COR-L47 (cell line): ENCODE results near the gene ZNF74.

Experiments
- DNase-seq: peaks from one replicate; lab custom pipeline; 2025; lab: John Stamatoyannopoulos, UW

Gene ZNF74

DNA sequence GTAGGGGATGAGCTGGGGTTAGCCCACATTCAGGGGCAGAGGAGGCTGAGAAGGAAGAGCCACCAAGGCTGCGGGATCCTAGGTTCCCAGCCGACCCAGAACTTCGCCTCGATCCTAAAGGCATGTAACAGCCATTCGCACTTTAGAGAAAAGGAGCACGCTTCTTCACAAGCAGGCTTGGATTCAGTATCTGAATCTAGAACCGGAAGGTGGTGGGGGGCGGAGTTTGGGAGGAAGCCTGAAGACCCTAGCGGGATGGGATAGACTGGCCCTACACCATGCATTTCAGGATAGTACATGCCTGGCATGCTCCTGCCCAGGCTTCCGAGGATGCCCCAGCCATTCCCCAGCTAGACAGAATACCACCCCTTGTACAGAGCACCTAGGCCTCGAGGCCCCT lies 39.2 kb downstream of the ZNF74 start:
- no peak for DNase-seq

GRCh38 chr22:20433686-20434241 lies 39.8 kb downstream of the ZNF74 start:
- no peak for DNase-seq

- no peak for DNase-seq
These were observed 40.4 kb downstream of the ZNF74 start for GRCh38 chr22:20434264-20434751.

DNA sequence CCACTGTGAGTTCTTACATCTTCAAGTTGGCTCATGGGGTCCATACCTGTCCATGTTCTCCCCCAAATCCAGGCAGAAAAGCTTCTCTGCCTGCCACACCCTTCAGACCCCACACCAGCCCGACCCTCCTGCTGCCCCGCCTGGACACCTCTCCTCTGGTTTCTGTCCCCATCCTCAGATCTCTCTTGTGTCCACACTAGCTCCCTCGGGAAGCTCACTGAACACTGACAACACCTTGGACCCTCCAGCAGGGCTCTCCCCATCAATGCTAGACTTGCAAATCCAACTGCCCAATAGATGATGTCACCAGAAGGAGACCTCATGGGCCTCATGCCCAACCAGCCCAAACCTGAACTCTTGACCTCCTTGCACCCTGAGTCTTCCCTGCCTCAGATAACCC lies 40.8 kb downstream of the ZNF74 start:
- no peak for DNase-seq

GRCh38 chr22:20435436-20436306 lies 41.7 kb downstream of the ZNF74 start:
- DNase-seq, result no peak

GRCh38 chr22:20436307-20436767 lies 42.4 kb downstream of the ZNF74 start:
- DNase-seq, result no peak

DNA sequence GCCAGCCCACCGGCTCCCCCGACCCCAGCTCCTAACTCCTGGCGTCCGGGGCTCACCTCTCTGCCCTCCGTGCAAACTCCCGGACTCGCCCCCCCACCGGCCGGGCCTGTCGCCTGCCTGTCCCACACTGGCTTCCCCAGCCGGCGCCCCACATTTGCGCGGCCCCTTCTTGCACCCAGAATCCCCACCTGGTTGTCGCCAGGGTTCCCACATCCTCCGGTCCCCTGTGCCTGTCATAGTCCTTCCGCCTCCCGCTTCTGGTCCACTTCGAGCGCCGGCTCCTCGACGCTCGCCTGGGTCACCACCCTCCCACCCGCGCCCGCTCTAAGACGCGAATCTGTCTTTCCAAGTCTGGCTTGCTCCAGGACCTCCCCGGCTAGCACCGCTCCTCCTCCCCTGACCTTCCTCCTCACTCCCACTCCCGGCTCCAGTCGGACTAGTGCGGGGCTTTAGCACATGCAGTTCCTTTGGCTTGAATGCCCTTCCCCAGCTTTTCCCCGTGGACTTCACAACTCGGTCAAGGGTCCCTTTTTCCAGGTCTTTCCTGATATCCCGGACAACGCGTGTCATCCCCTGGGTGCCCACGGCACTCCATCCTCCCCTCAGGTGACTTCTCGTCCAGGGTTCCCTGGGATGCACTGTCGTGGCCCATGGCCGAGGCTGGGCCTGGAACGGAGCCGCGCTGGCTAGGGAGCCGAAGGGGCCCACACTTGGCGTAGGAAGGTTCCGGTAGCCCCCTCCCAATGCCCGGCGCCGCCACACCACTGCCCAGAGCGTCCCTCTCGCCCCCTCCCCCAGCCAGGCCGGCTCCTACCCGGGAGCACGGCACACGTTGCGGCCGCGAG lies 43.0 kb downstream of the ZNF74 start:
- DNase-seq, result no peak

GRCh38 chr22:20437613-20438426 lies 43.9 kb downstream of the ZNF74 start, which contains the start of gene SCARF2:
SCARF2 (minus strand) TSS chr22:20437825; CDS start chr22:20437754, 71 bp downstream.
- DNase-seq, result peak; percentile 37

DNA sequence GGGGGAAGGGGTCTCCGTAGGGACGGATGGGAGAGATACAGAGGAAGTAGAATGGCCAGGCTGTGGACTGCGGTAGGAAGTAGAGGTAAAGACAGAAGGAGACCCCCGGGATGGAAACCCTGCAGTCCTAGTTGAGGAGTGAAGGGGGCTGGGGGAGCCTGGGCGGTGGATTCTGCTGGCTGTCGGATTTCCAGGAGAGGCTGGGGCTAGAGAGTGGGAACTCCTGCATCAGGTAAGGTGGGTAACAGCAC lies 44.4 kb downstream of the ZNF74 start:
- DNase-seq, result no peak

DNA sequence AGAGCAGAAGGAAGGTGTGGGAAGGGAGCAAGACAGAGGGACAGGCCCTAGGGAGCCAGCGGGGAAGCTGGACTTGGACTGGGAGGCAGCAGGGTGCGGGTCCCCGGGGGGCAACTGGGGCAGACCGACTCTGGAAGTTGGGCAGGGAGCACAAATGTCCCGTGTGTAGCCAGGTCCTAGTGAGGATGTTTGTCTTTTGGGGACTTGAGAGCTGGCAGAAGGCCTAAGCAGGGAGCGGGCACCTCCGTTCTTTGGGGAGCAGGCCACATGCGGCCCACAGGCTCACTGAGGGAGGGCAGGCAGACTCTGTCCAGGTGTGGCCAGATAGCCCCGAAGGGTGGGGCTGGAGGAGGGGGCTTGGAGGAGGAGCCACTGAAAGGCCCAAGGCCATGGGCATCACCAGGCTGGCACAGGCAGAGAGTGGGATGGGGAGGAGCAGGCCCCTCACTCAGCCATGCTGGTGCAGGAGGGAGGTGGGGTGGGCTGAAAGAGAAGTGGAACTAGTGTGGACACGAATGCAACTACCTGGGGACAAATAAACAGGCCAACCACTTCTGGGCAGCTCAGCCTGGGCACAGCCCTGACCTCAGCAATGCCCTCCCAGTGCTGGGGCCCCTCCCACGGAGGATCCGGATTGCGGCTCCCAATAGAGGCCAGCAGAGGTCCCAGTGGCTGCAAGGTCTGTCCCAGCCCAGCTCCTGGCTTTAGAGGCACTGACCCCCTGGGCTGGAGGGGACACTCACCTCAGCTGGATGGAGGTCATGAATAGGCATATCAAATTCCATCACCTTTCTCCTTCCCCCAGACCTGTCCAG lies 44.9 kb downstream of the ZNF74 start:
- DNase-seq, result no peak

DNA sequence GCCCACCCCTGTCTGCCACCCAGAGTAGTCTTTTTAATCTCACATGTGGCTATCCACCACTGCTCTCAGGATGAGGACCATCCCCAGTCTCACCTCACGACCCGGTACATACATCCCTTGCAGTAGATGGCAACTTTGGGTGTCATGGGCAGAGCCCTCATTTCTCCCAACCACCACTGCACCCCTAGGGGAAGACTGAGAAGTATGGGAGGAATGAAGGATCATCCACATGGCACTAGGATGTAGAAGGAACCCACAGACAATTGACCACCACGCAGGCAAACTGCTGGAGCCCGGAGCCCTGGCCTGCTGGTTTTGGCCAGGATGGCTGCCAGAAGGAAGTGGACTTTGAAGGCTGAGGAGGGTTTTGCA lies 45.6 kb downstream of the ZNF74 start:
- DNase-seq, result no peak

DNA sequence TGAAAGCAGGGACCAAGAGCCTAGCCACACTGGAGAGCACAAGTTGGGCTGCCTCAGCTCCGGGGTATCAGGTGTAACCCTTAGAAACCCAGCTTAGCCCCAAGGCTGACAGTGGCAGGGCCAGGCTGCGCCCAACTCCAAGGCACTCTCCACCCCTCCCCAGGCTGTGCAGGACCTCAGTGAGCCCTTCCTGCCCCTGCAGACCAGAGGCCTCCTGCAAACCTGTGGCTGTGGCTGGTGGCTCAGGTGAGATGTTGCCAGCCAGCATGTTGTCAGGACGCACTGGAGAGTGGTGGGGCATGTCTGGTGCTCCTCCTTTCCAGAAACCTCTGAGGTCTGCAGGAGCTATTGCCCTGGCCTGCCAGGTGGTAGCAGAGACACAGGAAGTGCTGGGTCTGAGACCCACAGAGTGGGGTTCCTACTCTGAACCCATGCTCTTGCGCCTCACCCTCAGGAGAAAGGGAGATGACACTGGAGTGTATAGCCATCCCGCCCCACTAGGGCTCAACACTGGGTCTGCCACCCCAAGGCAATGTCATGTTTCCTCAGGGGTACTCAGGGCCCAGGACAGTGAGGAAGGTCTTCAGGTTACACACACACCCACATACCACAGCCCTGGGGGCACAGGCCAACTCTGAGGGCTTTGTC lies 46.1 kb downstream of the ZNF74 start:
- no peak for DNase-seq

GRCh38 chr22:20440637-20441591 lies 47.0 kb downstream of the ZNF74 start:
- no peak for DNase-seq

- DNase-seq, result no peak
These were observed 47.9 kb downstream of the ZNF74 start for GRCh38 chr22:20441631-20442484.

DNA sequence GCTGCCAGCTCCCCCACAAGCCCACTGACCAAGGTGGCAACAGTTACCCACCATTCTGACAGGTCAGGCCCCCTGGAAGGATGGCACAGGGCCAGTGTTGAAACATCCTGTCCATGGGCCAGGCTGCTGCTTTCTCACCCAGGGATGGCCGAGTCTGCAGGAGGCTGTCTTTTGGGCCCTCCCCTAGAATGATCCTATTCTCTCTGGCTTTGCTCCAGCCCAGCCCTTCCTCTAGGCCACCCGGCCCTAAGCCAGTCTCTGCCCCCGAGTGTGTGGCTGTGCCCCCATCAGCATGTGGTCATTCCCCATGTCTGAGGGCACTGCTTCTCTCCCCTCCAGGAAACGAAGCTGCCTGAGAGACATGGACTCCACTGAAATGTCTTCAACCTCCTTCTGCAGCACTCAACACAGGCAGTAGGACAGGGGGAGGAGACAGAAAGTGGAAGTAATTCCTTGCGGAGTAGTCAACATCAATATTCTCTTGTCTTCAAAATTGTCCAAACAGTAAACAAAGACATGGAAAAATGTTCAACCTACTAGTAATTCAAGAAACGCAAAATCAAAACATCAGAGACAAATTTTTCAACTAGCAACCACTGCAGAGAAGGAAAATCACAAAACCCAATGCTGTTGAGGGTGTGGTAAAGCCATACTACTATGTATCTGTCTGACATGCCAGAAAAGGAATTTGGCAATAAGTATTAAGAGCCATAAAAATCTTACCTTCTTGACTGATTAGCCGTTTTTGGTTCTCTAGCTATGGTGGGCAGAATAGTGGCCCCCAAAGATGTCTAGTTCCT lies 48.7 kb downstream of the ZNF74 start:
- no peak for DNase-seq

- DNase-seq, result no peak
These were observed 50.4 kb downstream of the ZNF74 start for GRCh38 chr22:20444325-20444724.

DNA sequence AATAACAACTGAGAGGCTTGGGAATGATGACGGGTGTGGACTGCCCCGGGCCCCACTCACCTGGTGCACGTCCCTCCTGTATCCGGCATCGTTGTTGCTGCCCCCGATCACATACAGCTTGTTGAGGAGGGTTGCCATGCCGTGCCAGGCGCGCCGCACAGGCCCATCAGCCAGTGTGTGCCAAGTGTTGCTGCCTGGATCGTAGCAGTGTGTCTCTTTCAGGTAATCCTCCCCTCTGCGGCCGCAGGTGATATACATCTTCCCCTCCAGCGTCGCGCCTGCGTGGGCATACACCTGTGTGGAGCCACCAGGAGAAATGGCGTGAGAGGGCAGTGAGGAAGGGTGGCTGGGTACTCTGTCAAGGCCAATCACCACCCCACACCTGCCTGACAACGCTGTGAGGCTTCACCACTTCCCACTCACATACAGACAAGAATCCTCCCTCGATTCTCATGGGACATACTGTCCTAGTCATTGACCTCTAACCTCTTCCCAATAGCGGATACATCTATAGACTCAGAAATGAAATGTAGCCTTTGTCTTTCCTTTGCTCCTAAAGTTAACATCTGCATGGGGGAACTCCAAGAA lies 52.5 kb downstream of the ZNF74 start:
- no peak for DNase-seq
